AG10803 (cell line): ENCODE results near the gene FAM200B.
"Not testable (repeated sequence)": the region's sequence is repeated elsewhere in the genome, so short reads cannot be mapped to it uniquely, and the experiment has no call there.

Source experiments
- DNase-seq: peaks from one replicate; pipeline ENCODE4 v3.0.0; 2010; ENCODE audit warnings: low read depth
- H3K4me3 ChIP-seq: 2 replicates; pipeline ENCODE4 v1.5.1; 2011; ENCODE audit warnings: mild to moderate bottlenecking, low read length, control low read depth
- CTCF ChIP-seq: conservative IDR thresholded peaks from 2 replicates; pipeline ENCODE4 v1.5.1; 2011; ENCODE audit warnings: mild to moderate bottlenecking, low read length, control low read depth, inconsistent platforms

Gene FAM200B

GRCh38 chr4:15717657-15718416 lies 36.2 kb downstream of the FAM200B start:
- no peak overlapping the region for H3K4me3 ChIP-seq
- no peak for DNase-seq
- TF ChIP-seq CTCF, result no peak

- no peak for DNase-seq
- H3K4me3 ChIP-seq, result no peak overlapping the region
- TF ChIP-seq CTCF, result no peak
These were observed 36.8 kb downstream of the FAM200B start for GRCh38 chr4:15718465-15718864.

GRCh38 chr4:15718959-15719358 lies 37.3 kb downstream of the FAM200B start:
- H3K4me3 ChIP-seq, result no peak overlapping the region
- no peak for TF ChIP-seq CTCF
- no peak for DNase-seq

- no peak for TF ChIP-seq CTCF
- peak; percentile 45 for DNase-seq
- no peak overlapping the region for H3K4me3 ChIP-seq
These were observed 37.9 kb downstream of the FAM200B start for GRCh38 chr4:15719506-15719905.

- no peak for DNase-seq
- TF ChIP-seq CTCF, result no peak
- no peak overlapping the region for H3K4me3 ChIP-seq
These were observed 39.2 kb downstream of the FAM200B start for GRCh38 chr4:15720851-15721250.

- DNase-seq, result no peak
- no peak for TF ChIP-seq CTCF
- no peak overlapping the region for H3K4me3 ChIP-seq
These were observed 44.0 kb downstream of the FAM200B start for GRCh38 chr4:15725608-15726007.

- TF ChIP-seq CTCF, result peak; percentile 85
- peak; percentile 41 for DNase-seq
These were observed 48.4 kb downstream of the FAM200B start for GRCh38 chr4:15729910-15730533.

GRCh38 chr4:15733061-15733460 lies 51.4 kb downstream of the FAM200B start:
- H3K4me3 ChIP-seq, DNase-seq: not testable (repeated sequence)

More at GRCh38 chr4:15729910-15730533, 48.4 kb downstream of the FAM200B start:
- no peak overlapping the region for H3K4me3 ChIP-seq
